IPS-18a (cell line): Measurements from ENCODE around the gene DUS3L.
A peak's percentile ranks its signal among the peaks of the same experiment; 100 is the strongest.

Source experiments
- H3K27ac ChIP-seq: one replicate; pipeline ENCODE4 v1.5.1; 2013; ENCODE audit warnings: low read length
- H3K27me3 ChIP-seq: one replicate; pipeline ENCODE4 v1.6.1; 2013; ENCODE audit warnings: mild to moderate bottlenecking, low read length; ENCODE audit not compliant: control insufficient read depth, insufficient read depth
- H3K36me3 ChIP-seq: one replicate; pipeline ENCODE4 v1.6.1; 2013; ENCODE audit warnings: low read depth, low read length; ENCODE audit not compliant: control insufficient read depth
- H3K4me1 ChIP-seq: one replicate; pipeline ENCODE4 v1.6.1; 2013; ENCODE audit warnings: low read depth, low read length; ENCODE audit not compliant: control insufficient read depth
- H3K4me3 ChIP-seq: one replicate; pipeline ENCODE4 v1.5.1; 2013; ENCODE audit warnings: low read length
- H3K9ac ChIP-seq: one replicate; pipeline ENCODE4 v1.6.1; 2013; ENCODE audit warnings: mild to moderate bottlenecking, low read length, moderate library complexity
- H3K9me3 ChIP-seq: one replicate; pipeline ENCODE4 v1.6.1; 2013; ENCODE audit warnings: low read depth, low read length; ENCODE audit not compliant: control insufficient read depth

Gene DUS3L

DNA sequence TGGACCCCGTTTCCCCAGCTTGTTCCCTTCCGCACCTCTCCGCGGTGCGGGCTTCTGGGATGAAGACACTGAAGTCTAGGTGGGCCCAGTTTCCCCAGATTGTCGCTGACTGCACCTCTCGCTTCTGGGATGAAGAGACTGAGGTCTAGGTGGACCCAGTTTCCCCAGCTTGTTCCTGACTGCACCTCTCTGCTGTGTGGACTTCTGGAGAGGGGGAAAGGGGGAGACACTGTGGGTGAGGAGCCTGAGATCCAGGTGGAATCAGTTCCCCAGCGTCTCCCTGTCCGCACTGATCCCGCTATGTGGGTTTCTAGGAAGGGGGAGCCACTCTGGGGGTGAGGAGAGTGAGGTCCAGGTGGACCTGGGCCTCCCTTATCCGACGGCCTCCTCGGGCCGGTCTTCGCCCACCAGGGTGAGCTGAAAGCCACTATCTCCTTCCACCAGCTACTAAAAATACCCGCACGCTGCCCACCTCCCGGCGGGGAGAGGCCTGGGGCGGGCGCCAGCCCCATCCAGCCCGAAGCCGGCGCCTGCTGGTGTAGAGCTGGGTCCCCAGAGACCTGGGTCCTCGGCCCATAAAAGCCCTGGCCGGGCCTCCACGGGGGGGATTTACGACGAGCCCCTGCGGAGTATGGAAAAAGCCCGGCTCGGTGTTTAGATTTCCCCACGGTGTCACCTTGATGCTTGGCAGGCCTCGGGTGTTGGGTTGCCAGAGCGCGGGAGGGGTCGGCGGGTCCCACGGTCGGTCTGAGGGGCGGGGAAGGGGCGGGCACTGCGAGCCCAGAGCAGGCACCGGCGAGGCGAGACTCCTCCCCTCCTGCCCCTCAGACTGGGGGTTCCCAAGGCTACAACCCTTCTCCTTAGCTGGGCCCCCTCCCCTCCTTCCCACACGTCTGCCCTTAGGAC lies 38.0 kb upstream of the DUS3L start:
- H3K36me3 ChIP-seq: no peaks in the 10 kb centered on the region
- peak overlapping the region; percentile 81 for H3K9ac ChIP-seq
- peaks cover 3% of the 10 kb centered on the region for H3K4me1 ChIP-seq
- peak overlapping the region; percentile 55 for H3K27ac ChIP-seq
- H3K4me3 ChIP-seq: peak overlapping the region; percentile 68
- no peaks in the 10 kb centered on the region for H3K27me3 ChIP-seq
- no peaks in the 10 kb centered on the region for H3K9me3 ChIP-seq

DNA sequence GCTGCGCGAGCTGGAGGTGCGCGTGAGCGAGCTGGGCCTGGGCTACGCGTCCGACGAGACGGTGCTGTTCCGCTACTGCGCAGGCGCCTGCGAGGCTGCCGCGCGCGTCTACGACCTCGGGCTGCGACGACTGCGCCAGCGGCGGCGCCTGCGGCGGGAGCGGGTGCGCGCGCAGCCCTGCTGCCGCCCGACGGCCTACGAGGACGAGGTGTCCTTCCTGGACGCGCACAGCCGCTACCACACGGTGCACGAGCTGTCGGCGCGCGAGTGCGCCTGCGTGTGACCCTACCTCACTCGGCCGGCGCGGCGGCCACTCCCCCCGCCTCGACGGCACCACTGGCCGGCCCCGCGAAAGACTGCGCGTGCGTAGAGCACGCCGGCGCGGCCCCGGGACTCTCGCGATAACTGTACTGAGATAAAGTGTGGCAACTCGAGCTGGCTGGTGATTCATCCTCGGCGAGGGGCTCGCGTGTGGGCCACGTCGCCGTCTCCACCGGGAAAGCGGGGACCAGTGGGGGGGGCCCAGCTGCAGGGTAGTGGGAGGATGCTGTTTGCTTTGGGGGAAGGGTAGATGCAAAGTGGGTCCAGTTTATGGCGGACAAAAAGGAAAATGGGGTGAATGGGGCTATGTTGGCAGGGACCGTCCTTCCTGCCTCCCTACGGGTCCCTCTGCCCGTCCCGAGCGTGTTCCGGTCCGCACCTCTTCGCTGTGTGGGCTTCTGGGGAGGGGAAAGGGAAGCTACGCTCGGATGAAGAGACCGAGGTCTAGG lies 37.1 kb upstream of the DUS3L start:
- H3K9me3 ChIP-seq: no peaks in the 10 kb centered on the region
- H3K36me3 ChIP-seq: no peaks in the 10 kb centered on the region
- peak overlapping the region; percentile 81 for H3K9ac ChIP-seq
- H3K4me3 ChIP-seq: peak overlapping the region; percentile 68
- no peaks in the 10 kb centered on the region for H3K27me3 ChIP-seq
- peaks cover 3% of the 10 kb centered on the region for H3K4me1 ChIP-seq
- H3K27ac ChIP-seq: peak overlapping the region; percentile 55

DNA sequence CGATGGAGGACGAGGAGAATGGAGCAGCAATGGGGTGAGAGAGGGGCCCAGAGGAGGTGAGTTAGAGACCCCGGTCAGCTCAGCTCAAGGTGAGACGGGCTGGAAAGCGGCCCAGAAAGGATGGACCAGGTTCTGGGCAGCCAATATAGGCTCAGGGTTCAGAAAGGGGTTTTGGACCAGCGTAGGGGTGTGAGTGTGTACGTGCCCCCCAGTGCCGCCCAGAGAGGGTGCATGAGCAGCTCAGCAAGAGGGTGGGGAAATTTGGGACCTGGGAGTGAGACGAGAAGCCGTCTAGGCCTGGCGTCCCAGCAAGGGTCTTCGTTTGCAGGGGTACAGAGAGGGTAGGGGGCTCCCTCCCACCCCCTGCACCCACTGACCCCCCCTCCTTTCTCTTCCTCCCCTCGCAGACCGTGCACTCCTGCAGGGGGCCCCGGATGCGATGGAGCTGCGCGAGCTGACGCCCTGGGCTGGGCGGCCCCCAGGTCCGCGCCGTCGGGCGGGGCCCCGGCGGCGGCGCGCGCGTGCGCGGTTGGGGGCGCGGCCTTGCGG lies 36.5 kb upstream of the DUS3L start:
- no peaks in the 10 kb centered on the region for H3K36me3 ChIP-seq
- H3K27ac ChIP-seq: no peak overlapping the region
- H3K9ac ChIP-seq: no peak overlapping the region
- peak overlapping the region; percentile 44 for H3K4me3 ChIP-seq
- H3K27me3 ChIP-seq: no peaks in the 10 kb centered on the region
- peaks cover 3% of the 10 kb centered on the region for H3K4me1 ChIP-seq
- no peaks in the 10 kb centered on the region for H3K9me3 ChIP-seq

DNA sequence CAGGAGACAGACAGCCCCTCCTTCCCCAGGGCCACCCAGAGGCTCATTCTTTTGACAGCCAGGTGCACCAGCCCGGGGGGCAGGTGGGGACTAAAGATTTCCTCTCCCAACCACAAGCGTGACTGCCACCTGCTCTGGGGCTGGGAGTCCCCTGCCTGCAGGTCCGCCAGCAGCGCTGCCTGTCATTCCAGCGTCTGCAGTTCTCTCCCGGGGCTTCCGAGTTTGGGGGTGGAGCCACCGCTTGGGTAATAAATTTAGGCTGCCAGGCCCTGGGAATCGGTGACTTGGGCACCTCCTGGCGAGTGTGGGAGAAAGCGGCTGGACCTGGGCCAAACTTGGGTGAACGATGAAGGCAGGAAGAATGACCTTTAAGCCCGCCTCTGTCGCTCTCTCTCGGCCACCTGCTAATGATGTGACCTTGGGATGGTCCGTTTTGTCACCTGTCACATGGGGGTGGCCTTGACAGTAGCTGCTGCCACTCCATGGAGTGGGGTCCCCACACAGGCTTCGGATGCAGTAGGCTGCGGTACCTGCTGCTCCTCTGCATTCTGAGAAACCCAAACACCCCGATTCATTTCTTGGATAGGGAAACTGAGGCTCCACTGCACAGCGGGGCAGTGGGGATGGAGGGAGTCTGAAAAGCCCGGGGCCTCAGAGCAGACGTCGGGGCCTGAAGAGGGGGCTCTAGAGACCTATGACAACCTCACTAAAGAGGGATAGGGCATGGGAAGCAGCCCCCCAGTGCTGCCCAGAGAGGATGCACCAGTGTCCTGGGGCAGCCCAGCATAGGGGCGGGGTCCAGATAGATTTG lies 35.8 kb upstream of the DUS3L start:
- Histone ChIP-seq H3K36me3 (no peaks in the 10 kb centered on the region), H3K27me3 (no peaks in the 10 kb centered on the region), H3K4me3 (no peak overlapping the region), H3K4me1 (peaks cover 3% of the 10 kb centered on the region), H3K27ac (no peak overlapping the region), H3K9ac (no peak overlapping the region), H3K9me3 (no peaks in the 10 kb centered on the region)

DNA sequence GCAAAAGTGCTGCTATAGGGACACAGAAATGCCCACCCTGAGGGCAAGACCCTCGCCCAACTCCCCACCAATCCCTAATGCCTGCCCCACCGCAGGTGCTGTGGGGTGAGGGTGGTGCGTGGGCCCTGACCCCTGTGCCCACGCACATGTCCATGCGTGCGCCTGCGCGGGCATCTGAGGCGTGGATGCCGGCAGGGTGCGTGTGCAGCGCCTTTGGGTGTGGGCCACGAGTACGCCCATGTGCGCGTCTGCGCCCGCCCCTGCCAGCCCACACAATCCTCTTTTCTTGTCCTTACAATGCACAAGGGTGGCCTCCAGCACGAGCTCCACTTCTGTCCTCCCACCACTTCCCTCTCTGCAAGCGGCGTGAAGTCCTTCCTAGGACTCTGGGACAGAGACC lies 34.2 kb upstream of the DUS3L start:
- Histone ChIP-seq H3K9me3 (no peaks in the 10 kb centered on the region), H3K27ac (no peak overlapping the region), H3K4me1 (peaks cover 3% of the 10 kb centered on the region), H3K4me3 (no peak overlapping the region), H3K9ac (no peak overlapping the region), H3K27me3 (no peaks in the 10 kb centered on the region), H3K36me3 (no peaks in the 10 kb centered on the region)

DNA sequence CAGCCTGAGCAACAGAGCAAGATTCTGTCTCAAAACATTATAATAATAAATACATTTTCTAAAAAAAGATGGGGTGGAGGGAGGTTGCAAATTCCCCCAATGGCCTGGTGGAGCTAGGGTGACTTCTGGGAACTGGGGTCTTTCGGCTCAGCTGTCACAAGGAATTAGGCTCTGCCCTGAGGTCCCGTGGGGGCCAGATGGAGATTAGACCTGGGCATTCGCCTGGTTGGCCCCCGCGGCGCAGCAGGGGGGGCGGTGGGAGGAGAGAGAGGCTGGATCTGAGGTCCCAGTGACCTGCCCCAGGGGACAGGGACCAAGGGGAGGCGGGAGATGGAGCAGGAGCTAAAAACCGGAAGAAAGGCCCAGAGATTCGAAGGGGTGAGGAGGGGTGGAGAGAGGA lies 33.8 kb upstream of the DUS3L start:
- H3K4me1 ChIP-seq: peaks cover 3% of the 10 kb centered on the region
- no peak overlapping the region for H3K9ac ChIP-seq
- H3K9me3 ChIP-seq: no peaks in the 10 kb centered on the region
- H3K27ac ChIP-seq: no peak overlapping the region
- H3K36me3 ChIP-seq: no peaks in the 10 kb centered on the region
- no peaks in the 10 kb centered on the region for H3K27me3 ChIP-seq
- H3K4me3 ChIP-seq: no peak overlapping the region

DNA sequence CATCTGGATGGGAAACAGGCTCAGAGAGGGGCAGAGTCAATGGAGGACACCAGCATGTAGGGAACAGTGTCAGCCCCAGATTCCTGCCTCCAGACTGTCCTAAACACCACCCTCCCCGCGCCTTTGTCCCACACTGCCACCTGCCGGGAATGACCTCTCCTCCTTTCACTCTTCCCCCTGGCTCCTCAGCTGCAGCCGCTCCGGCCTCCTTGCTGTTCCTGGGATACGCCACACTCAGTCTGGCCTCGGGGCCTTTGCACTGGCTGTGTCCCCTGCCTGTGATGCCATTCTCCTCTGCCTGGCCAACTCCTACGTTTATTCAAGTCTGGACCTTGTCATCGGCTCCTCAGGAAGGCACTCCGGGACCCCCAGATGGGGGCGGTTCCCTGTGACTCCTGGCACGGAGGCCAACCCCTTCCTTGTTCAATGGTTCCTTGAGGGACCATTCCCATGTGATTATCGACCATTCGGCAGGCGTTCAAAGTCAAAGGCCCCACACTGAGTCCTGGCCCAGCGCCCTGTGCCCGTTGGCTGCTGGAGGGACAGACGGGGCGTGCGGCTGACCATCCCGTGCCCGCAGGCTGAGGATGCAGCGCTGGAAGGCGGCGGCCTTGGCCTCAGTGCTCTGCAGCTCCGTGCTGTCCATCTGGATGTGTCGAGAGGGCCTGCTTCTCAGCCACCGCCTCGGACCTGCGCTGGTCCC lies 32.8 kb upstream of the DUS3L start:
- no peaks in the 10 kb centered on the region for H3K9me3 ChIP-seq
- no peak overlapping the region for H3K9ac ChIP-seq
- H3K36me3 ChIP-seq: no peaks in the 10 kb centered on the region
- no peak overlapping the region for H3K4me3 ChIP-seq
- no peaks in the 10 kb centered on the region for H3K27me3 ChIP-seq
- no peak overlapping the region for H3K27ac ChIP-seq
- H3K4me1 ChIP-seq: peaks cover 2% of the 10 kb centered on the region

DNA sequence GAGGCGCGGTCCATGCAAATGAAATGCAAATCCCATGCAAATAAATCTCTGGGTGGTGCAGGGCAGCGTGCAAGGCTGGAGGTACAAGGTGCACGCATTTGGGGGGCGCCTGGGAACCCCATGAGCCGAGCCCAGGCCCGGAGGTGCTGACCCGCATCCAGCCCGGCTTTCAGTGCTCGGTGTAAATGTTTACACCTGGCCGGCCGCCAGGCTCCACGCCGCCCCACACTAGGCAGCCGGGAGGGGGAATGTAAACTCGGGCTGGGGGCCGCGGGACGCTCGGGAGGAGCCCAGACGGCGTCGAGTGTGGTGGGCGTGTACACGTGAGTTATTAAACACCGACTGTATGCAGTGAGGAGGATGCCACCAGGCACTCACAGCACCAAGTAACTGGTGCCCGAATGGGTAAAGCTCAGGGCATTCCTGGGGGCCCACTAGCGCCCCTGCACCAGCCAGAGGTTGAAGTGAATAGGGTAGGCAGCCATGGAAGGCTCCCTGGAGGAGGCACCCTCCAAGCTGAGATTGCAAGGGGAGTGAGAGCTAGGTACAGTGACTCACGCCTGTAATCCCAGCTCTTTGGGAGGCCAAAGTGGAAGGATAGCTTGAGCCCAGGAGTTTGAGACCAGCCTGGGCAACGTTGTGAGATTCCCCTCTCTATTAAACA lies 31.4 kb upstream of the DUS3L start:
- no peaks in the 10 kb centered on the region for H3K9me3 ChIP-seq
- no peaks in the 10 kb centered on the region for H3K36me3 ChIP-seq
- H3K27ac ChIP-seq: no peak overlapping the region
- H3K4me1 ChIP-seq: no peaks in the 10 kb centered on the region
- H3K27me3 ChIP-seq: no peaks in the 10 kb centered on the region
- no peak overlapping the region for H3K4me3 ChIP-seq
- no peak overlapping the region for H3K9ac ChIP-seq

DNA sequence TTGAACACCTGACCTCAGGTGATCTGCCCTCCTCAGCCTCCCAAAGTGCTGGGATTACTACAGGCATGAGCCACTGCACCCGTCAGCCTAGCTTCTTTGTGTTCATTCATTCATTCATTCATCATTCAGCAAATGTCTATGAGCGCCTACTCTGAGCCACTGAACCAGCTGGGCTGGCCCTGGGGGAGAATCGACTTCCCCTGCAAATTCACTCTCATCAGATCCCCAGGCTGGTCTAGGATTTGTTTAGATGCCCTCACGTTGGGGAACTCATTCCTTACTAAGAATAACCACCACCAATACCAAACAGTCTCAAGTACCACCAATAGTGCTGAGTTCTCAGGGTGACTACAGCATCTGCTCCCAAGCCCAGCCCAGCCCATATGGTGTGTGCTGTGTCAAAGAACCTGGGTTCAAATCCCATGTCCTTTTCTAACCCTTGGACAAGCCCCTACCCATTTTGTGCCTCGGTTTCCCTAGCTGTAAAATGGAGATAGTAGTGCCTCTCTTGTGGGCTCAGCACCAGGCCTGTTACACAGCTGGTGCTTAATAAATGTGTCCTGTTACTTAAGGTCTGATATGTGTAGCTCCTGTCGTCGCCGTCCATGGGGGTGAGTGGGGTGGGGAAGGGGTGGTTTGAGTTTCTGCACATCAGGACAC lies 30.7 kb upstream of the DUS3L start:
- Histone ChIP-seq H3K4me3 (no peak overlapping the region), H3K9me3 (no peaks in the 10 kb centered on the region), H3K4me1 (no peaks in the 10 kb centered on the region), H3K27me3 (no peaks in the 10 kb centered on the region), H3K36me3 (no peaks in the 10 kb centered on the region), H3K9ac (no peak overlapping the region), H3K27ac (no peak overlapping the region)

DNA sequence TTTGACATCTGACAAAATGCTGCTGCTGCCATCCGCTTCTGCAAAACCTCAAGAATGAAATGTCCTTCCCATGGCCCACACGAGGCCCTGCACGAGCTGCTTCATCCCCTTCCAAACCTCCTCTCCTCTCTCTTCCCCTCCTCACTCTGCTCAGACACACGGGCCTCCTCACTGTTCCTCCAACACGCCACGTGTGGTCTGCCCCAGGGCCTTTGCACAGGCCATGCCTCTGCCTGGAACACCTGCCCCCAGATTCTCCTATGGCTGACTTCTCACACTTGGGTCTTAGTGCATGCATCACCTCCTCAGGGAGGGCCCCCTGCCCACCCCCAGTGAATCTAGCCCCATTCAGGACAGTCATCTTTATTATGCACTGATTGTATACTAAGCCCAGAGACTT lies 29.8 kb upstream of the DUS3L start:
- H3K4me1 ChIP-seq: no peaks in the 10 kb centered on the region
- no peaks in the 10 kb centered on the region for H3K36me3 ChIP-seq
- H3K9me3 ChIP-seq: no peaks in the 10 kb centered on the region
- H3K9ac ChIP-seq: no peak overlapping the region
- H3K4me3 ChIP-seq: no peak overlapping the region
- H3K27ac ChIP-seq: no peak overlapping the region
- H3K27me3 ChIP-seq: no peaks in the 10 kb centered on the region
